ENCODE data around the gene AOC2. TPM values are rescaled to one million over a fixed set of nuclear protein-coding genes. Genes with fewer than 3 reads are reported as not detected.

AOC2 gene, protein sequence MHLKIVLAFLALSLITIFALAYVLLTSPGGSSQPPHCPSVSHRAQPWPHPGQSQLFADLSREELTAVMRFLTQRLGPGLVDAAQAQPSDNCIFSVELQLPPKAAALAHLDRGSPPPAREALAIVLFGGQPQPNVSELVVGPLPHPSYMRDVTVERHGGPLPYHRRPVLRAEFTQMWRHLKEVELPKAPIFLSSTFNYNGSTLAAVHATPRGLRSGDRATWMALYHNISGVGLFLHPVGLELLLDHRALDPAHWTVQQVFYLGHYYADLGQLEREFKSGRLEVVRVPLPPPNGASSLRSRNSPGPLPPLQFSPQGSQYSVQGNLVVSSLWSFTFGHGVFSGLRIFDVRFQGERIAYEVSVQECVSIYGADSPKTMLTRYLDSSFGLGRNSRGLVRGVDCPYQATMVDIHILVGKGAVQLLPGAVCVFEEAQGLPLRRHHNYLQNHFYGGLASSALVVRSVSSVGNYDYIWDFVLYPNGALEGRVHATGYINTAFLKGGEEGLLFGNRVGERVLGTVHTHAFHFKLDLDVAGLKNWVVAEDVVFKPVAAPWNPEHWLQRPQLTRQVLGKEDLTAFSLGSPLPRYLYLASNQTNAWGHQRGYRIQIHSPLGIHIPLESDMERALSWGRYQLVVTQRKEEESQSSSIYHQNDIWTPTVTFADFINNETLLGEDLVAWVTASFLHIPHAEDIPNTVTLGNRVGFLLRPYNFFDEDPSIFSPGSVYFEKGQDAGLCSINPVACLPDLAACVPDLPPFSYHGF
- total RNA-seq (2021) = 5.7 and 7.1 TPM in 2 replicates
- long read RNA-seq, partial matches to known transcripts = 0 of 2 reads
- long read RNA-seq, other reads (novel, unspliced or antisense) = 1 of 2 reads

DNA sequence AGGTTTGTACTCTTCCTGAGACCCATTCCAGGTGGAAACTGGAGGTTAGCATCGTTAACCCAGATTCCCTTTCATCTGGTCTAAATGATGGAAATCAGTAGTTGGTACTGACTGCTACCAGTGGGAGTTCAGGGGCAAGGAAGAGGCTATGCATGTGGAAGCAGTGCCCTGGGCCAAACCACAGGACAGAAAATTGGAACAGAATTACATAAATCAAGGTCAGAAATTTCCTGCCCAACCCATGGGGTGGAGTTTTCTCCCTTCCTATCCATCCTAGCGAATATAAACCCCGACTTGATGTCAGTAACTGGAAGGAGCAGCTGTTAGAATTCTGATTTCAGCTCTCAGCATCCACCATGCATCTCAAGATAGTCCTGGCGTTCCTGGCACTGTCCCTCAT, at the start of gene AOC2:
Gene AOC2 (plus strand): TSS at position 310 of the 400 bp plus-strand sequence. CDS start 47 bp downstream, at position 357.
- no peak within 1 kb of the TSS for H4K8ac ChIP-seq (replicated peaks; ENCODE audit: insufficient read length, low read depth, low read length)
- no peak within 1 kb of the TSS for H3K27ac ChIP-seq (ENCODE audit: insufficient read length, low read depth, low read length)
- H3K14ac ChIP-seq (ENCODE audit: insufficient read depth, low read length) = no peak within 1 kb of the TSS
- no peak within 1 kb of the TSS for H3K9ac ChIP-seq (ENCODE audit: extremely low read depth, insufficient read length, low read length)
- no peak within 1 kb of the TSS for H2BK12ac ChIP-seq (ENCODE audit: insufficient read length, low read depth, low read length)
- H3K4ac ChIP-seq (ENCODE audit: low read depth, low read length) = no peak within 1 kb of the TSS
- Mint-ChIP-seq H3K4me1 (0 out of 4 replicates have a peak, but pooled peaks cover 0 to 2% of the 10 kb centered on the region in 2 experiments), H3K27me3 (ENCODE audit: low read depth) (no peaks in the 10 kb centered on the region), H3K4me3 (no peak within 1 kb of the TSS; a peak in 1 of 5 replicates), H3K27ac (no peak within 1 kb of the TSS; a peak in 2 of 7 replicates), H3K9me3 (no peaks in the 10 kb centered on the region), H3K36me3 (ENCODE audit: insufficient read depth in 1 of 3, low read depth in 3 of 3) (peaks cover 38 to 64% (median 55%) of the 10 kb centered on the region in 3 experiments; a peak in 6 of 7 replicates)
- TF ChIP-seq, protein P1, sequence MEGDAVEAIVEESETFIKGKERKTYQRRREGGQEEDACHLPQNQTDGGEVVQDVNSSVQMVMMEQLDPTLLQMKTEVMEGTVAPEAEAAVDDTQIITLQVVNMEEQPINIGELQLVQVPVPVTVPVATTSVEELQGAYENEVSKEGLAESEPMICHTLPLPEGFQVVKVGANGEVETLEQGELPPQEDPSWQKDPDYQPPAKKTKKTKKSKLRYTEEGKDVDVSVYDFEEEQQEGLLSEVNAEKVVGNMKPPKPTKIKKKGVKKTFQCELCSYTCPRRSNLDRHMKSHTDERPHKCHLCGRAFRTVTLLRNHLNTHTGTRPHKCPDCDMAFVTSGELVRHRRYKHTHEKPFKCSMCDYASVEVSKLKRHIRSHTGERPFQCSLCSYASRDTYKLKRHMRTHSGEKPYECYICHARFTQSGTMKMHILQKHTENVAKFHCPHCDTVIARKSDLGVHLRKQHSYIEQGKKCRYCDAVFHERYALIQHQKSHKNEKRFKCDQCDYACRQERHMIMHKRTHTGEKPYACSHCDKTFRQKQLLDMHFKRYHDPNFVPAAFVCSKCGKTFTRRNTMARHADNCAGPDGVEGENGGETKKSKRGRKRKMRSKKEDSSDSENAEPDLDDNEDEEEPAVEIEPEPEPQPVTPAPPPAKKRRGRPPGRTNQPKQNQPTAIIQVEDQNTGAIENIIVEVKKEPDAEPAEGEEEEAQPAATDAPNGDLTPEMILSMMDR (conservative IDR thresholded peaks at IDR 0.05) = no peak
- no peaks in the 10 kb centered on the region for H3K23me2 ChIP-seq (ENCODE audit: insufficient read length, low read depth, low read length, poor library complexity, severe bottlenecking)
- H3K79me1 ChIP-seq (ENCODE audit: insufficient read depth, low read depth, low read length, poor library complexity, severe bottlenecking) = no peaks in the 10 kb centered on the region
- no peak within 1 kb of the TSS for H3T11ph ChIP-seq (ENCODE audit: low read length)
- no peaks in the 10 kb centered on the region for H3K4me1 ChIP-seq (ENCODE audit: insufficient read depth, low read length)
- no peak within 1 kb of the TSS for H4K5ac ChIP-seq (ENCODE audit: insufficient read length, low read depth, low read length)
- H3K4me2 ChIP-seq (ENCODE audit: insufficient read depth, insufficient read length, low read length) = no peak within 1 kb of the TSS
- no peak within 1 kb of the TSS for H2BK5ac ChIP-seq (ENCODE audit: insufficient read length, low read length)
- no peaks in the 10 kb centered on the region for H3K9me3 ChIP-seq (ENCODE audit: control insufficient read depth, low read depth, low read length)
- DNase-seq = no peak
- H3K79me2 ChIP-seq (ENCODE audit: insufficient read depth, low read length) = no peaks in the 10 kb centered on the region
- H2BK15ac ChIP-seq (ENCODE audit: low read depth, low read length) = no peak within 1 kb of the TSS
- WGBS (ENCODE audit: extremely low coverage, insufficient read length, low lambda C conversion rate) = no CpG with 5 or more reads among the region's 4 CpGs
- no peak within 1 kb of the TSS for H3K18ac ChIP-seq (ENCODE audit: insufficient read length, low read depth, low read length)
- H3K56ac ChIP-seq (ENCODE audit: insufficient read length, low read depth, low read length) = no peak within 1 kb of the TSS
- H3K23ac ChIP-seq (ENCODE audit: insufficient read length, low read depth, low read length) = no peak within 1 kb of the TSS
- H2AFZ ChIP-seq (ENCODE audit: low read length) = no peak within 1 kb of the TSS
- no peaks in the 10 kb centered on the region for H4K20me1 ChIP-seq (ENCODE audit: control insufficient read depth, insufficient read depth, insufficient read length)
- no peak within 1 kb of the TSS for H2BK120ac ChIP-seq (ENCODE audit: low read depth, low read length, poor library complexity, severe bottlenecking)
- H3K27me3 ChIP-seq (ENCODE audit: insufficient read depth, low read length) = no peaks in the 10 kb centered on the region
- H2AK5ac ChIP-seq (ENCODE audit: insufficient read length, low read length) = no peak within 1 kb of the TSS
- no peak within 1 kb of the TSS for H2BK20ac ChIP-seq (ENCODE audit: low read depth, low read length, poor library complexity, severe bottlenecking)
- no peak within 1 kb of the TSS for H4K91ac ChIP-seq (ENCODE audit: insufficient read length, low read depth, low read length)

Data from H9 (cell line).